Right cardiac atrium (tissue), 5 donors: ENCODE data around the gene GPATCH2L. TPM values are rescaled to one million over a fixed set of nuclear protein-coding genes. Genes with fewer than 3 reads are reported as not detected.

Source experiments
- ATAC-seq, 2 donors: fragments of 200-7000 bp; cut with Tn5 transposase; one replicate each; pipeline versions ENCODE4 v1.8.0 to v1.9.1; 2020; ENCODE audit warnings: moderate library complexity in 2 of 2, mild to moderate bottlenecking in 1 of 2
- DNase-seq, 3 donors: peaks; one replicate each; pipeline ENCODE4 v3.0.0-alpha.2; 2020
- H3K27ac ChIP-seq: one replicate; pipeline ENCODE4 v1.5.1; 2013; ENCODE audit warnings: mild to moderate bottlenecking, low read length, control low read depth, moderate library complexity
- H3K27me3 ChIP-seq: one replicate; pipeline ENCODE4 v1.6.1; 2013; ENCODE audit not compliant: control insufficient read depth, insufficient read depth
- H3K4me1 ChIP-seq: one replicate; pipeline ENCODE4 v1.6.1; 2013; ENCODE audit warnings: low read length; ENCODE audit not compliant: control insufficient read depth, insufficient read depth
- H3K4me3 ChIP-seq: one replicate; pipeline ENCODE4 v1.5.1; 2013; ENCODE audit warnings: low read length, control low read depth
- H3K9me3 ChIP-seq: one replicate; pipeline ENCODE4 v1.6.1; 2013; ENCODE audit warnings: low read length; ENCODE audit not compliant: control insufficient read depth
- WGBS: extraction: QIAGEN DNeasy Blood & Tissue Kit; methylation state at CpG from one replicate; pipeline ENCODE4 v1.1.7; 2013; 5-methylcytosine and 5-hydroxymethylcytosine counted together
- intact Hi-C, 4 donors: fragments of 100-400 bp; cut with DNase I; formaldehyde crosslinking; loops; one replicate each; pipeline versions ENCODE4 v1.11.0 to v1.14.0; 2022 to 2023
- polyA plus RNA-seq: library from polyadenylated mRNA; stranded (reverse); fragments of 200-250 nt; gene quantifications from one replicate; pipeline ENCODE4 v1.2.3, GENCODE V29; 2013
- total RNA-seq, 4 donors: library from RNA; stranded (reverse); fragmentation: NEBNext Ultra II Directional; extraction: Animal tissue kit (Norgen Biotek cat#: 25700); gene quantifications; one replicate each; pipeline ENCODE4 v1.2.1, GENCODE V29; 2021
- donor health status: healthy with polysubstance abuse.
- donor health status: DM: no; HTN: yes; CAD: no.
- donor health status: DM: no; HTN: no; CAD: no.
- donor health status: DM: no; HTN: yes; CAD: no; lungs with severe emphysema.
- donor health status: DM: yes; HTN: yes; CAD: no.

Gene GPATCH2L
- total and polyA plus RNA-seq, 5 donors: 9.7 to 81.4 (median 34.7) TPM

GRCh38 chr14:76121089-76121748 lies 30.5 kb upstream of the GPATCH2L start:
- 74% methylated on average over 4 of the region's 4 CpGs for WGBS
- no peak overlapping the region for H3K4me3 ChIP-seq

GRCh38 chr14:76123426-76124225 lies 28.1 kb upstream of the GPATCH2L start:
- 63% methylated on average over 10 of the region's 10 CpGs for WGBS
- Histone ChIP-seq H3K27ac (no peak overlapping the region), H3K27me3 (no peaks in the 10 kb centered on the region), H3K4me1 (no peaks in the 10 kb centered on the region), H3K4me3 (no peak overlapping the region), H3K9me3 (no peaks in the 10 kb centered on the region)
- intact Hi-C loops: no loop called here
- no peak for DNase-seq
- ATAC-seq: no peak

More at GRCh38 chr14:76121089-76121748, 30.5 kb upstream of the GPATCH2L start:
- ATAC-seq: no peak
- Histone ChIP-seq H3K9me3 (no peaks in the 10 kb centered on the region), H3K27me3 (no peaks in the 10 kb centered on the region), H3K27ac (no peak overlapping the region), H3K4me1 (no peaks in the 10 kb centered on the region)
- intact Hi-C loops: no loop called here
- no peak for DNase-seq

GRCh38 chr14:76125511-76125910 lies 26.2 kb upstream of the GPATCH2L start:
- H3K4me3 ChIP-seq: no peak overlapping the region
- H3K4me1 ChIP-seq: no peaks in the 10 kb centered on the region
- no peak for DNase-seq
- ATAC-seq: no peak
- H3K9me3 ChIP-seq: no peaks in the 10 kb centered on the region
- WGBS: 60% methylated on average over 8 of the region's 8 CpGs
- H3K27ac ChIP-seq: no peak overlapping the region
- intact Hi-C loops: no loop called here
- no peaks in the 10 kb centered on the region for H3K27me3 ChIP-seq

- Histone ChIP-seq H3K4me3 (no peak overlapping the region), H3K4me1 (no peaks in the 10 kb centered on the region), H3K27me3 (no peaks in the 10 kb centered on the region), H3K27ac (no peak overlapping the region), H3K9me3 (no peaks in the 10 kb centered on the region)
- intact Hi-C loops: no loop called here
- 76% methylated on average over 5 of the region's 5 CpGs for WGBS
- ATAC-seq (no peak), DNase-seq (no peak)
Measured at GRCh38 chr14:76126076-76126475, 25.6 kb upstream of the GPATCH2L start.

- Histone ChIP-seq H3K27me3 (no peaks in the 10 kb centered on the region), H3K4me3 (no peak overlapping the region), H3K27ac (no peak overlapping the region), H3K9me3 (no peaks in the 10 kb centered on the region), H3K4me1 (no peaks in the 10 kb centered on the region)
- intact Hi-C loops: no loop called here
- no peak for DNase-seq
- 50% methylated on average over 3 of the region's 3 CpGs for WGBS
- no peak for ATAC-seq
Measured at GRCh38 chr14:76129851-76130576, 21.7 kb upstream of the GPATCH2L start.

- Histone ChIP-seq H3K27ac (no peak overlapping the region), H3K27me3 (no peaks in the 10 kb centered on the region), H3K4me3 (no peak overlapping the region), H3K4me1 (no peaks in the 10 kb centered on the region), H3K9me3 (no peaks in the 10 kb centered on the region)
- 8% methylated on average over 30 of the region's 30 CpGs for WGBS
- ATAC-seq (no peak), DNase-seq (no peak)
- intact Hi-C loops: no loop called here
Measured at GRCh38 chr14:76131071-76131965, 20.4 kb upstream of the GPATCH2L start.

- H3K9me3 ChIP-seq: no peaks in the 10 kb centered on the region
- no peak overlapping the region for H3K27ac ChIP-seq
- intact Hi-C loops: no loop called here
- 9% methylated on average over 4 of the region's 4 CpGs for WGBS
- no peak overlapping the region for H3K4me3 ChIP-seq
- no peaks in the 10 kb centered on the region for H3K4me1 ChIP-seq
- DNase-seq (no peak), ATAC-seq (no peak)
- no peaks in the 10 kb centered on the region for H3K27me3 ChIP-seq
Measured at GRCh38 chr14:76133103-76133502, 18.6 kb upstream of the GPATCH2L start.

- no peaks in the 10 kb centered on the region for H3K9me3 ChIP-seq
- H3K4me1 ChIP-seq: no peaks in the 10 kb centered on the region
- ATAC-seq: no peak
- H3K27ac ChIP-seq: no peak overlapping the region
- WGBS: 86% methylated on average over 19 of the region's 19 CpGs
- H3K4me3 ChIP-seq: no peak overlapping the region
- DNase-seq: no peak
- intact Hi-C loops: no loop called here
- H3K27me3 ChIP-seq: no peaks in the 10 kb centered on the region
Measured at GRCh38 chr14:76134231-76134630, 17.5 kb upstream of the GPATCH2L start.

- Histone ChIP-seq H3K27me3 (no peaks in the 10 kb centered on the region), H3K9me3 (no peaks in the 10 kb centered on the region), H3K27ac (no peak overlapping the region), H3K4me1 (no peaks in the 10 kb centered on the region), H3K4me3 (no peak overlapping the region)
- 58% methylated on average over 7 of the region's 7 CpGs for WGBS
- ATAC-seq (no peak), DNase-seq (no peak)
- intact Hi-C loops: no loop called here
Measured at GRCh38 chr14:76135722-76136121, 16.0 kb upstream of the GPATCH2L start.

GRCh38 chr14:76136476-76137110 lies 15.1 kb upstream of the GPATCH2L start:
- intact Hi-C loops: no loop called here
- 17% methylated on average over 13 of the region's 13 CpGs for WGBS
- no peak for DNase-seq
- no peak overlapping the region for H3K27ac ChIP-seq
- H3K9me3 ChIP-seq: no peaks in the 10 kb centered on the region
- H3K27me3 ChIP-seq: no peaks in the 10 kb centered on the region
- H3K4me1 ChIP-seq: no peaks in the 10 kb centered on the region
- ATAC-seq: no peak
- no peak overlapping the region for H3K4me3 ChIP-seq
